GM12878 (cell line): ENCODE measurements around the gene DIP2C. TPM values are rescaled to one million over a fixed set of nuclear protein-coding genes. Genes with fewer than 3 reads are reported as not detected.

Source experiments
- ATAC-seq: fragments of 200-7000 bp; cut with Tn5 transposase; 3 replicates; pipeline ENCODE4 v1.9.1; 2020; ENCODE audit warnings: mild to moderate bottlenecking, moderate library complexity
- BruUV-seq: library from RNA; stranded (reverse); fragments of 400-500 nt; replicated peaks from 2 replicates; lab custom pipeline; 2021; lab: Mats Ljungman, UMichigan
- CTCF ChIA-PET: fragments of 300-600 bp; sonication (Branson Sonifier 250); formaldehyde crosslinking; extraction: SDS; loops from one replicate; lab custom pipeline; 2021; ENCODE audit warnings: inconsistent platforms; lab: Yijun Ruan, JAX
- POLR2A ChIA-PET: fragments of 350-600 bp; formaldehyde crosslinking; extraction: SDS; loops from one replicate; lab custom pipeline; 2021; ENCODE audit warnings: inconsistent platforms; lab: Charles Lee
- RAD21 ChIA-PET: fragments of 300-600 bp; sonication (Branson Sonifier 250); formaldehyde crosslinking; loops from one replicate; lab custom pipeline; 2023; ENCODE audit warnings: antibody characterized with exemption; ENCODE audit not compliant: unreplicated experiment; lab: Charles Lee
- SMC1A ChIA-PET: fragments of 300-600 bp; sonication (Branson Sonifier 250); formaldehyde crosslinking; loops from one replicate; lab custom pipeline; 2023; ENCODE audit not compliant: unreplicated experiment, uncharacterized antibody; lab: Charles Lee
- DNase-seq: peaks from one replicate; pipeline ENCODE4 v3.0.0-alpha.2; 2011; ENCODE audit warnings: low read depth, low spot score
- FAIRE-seq: peaks from 3 replicates; lab custom pipeline; 2011; peaks lifted over from hg19 to GRCh38; lab: Jason Lieb, UNC
- H2AFZ ChIP-seq: 2 replicates; pipeline ENCODE4 v1.6.0; 2011; ENCODE audit warnings: low read depth, low read length, control low read depth; ENCODE audit not compliant: control insufficient read depth
- H3K27ac ChIP-seq: 2 replicates; pipeline ENCODE4 v1.5.1; 2011; ENCODE audit warnings: control low read depth; ENCODE audit not compliant: control insufficient read depth, insufficient read depth
- H3K27me3 ChIP-seq, 2 experiments: replicated peaks in 1 of 2; 2 replicates each; pipeline versions ENCODE4 v1.6.0 to v1.6.1; 2011; ENCODE audit warnings: low read length in 1 of 2; ENCODE audit not compliant: control insufficient read depth in 2 of 2, insufficient read depth in 2 of 2
- H3K36me3 ChIP-seq, 2 experiments: 2 replicates each; pipeline ENCODE4 v1.5.1; 2011; ENCODE audit warnings: low read length in 1 of 2; ENCODE audit not compliant: control insufficient read depth in 2 of 2, insufficient read depth in 2 of 2
- H3K4me1 ChIP-seq: 2 replicates; pipeline ENCODE4 v1.6.1; 2011; ENCODE audit warnings: mild to moderate bottlenecking, low read length, moderate library complexity, mixed read lengths; ENCODE audit not compliant: control insufficient read depth, insufficient read depth
- H3K4me2 ChIP-seq: 2 replicates; pipeline ENCODE4 v1.6.0; 2011; ENCODE audit warnings: control low read depth; ENCODE audit not compliant: control insufficient read depth, insufficient read depth
- H3K4me3 ChIP-seq: fragments of 200-600 bp; sonication (generic); 2 replicates; pipeline ENCODE4 v1.5.1; 2016
- H3K79me2 ChIP-seq: 2 replicates; pipeline ENCODE4 v1.6.0; 2011; ENCODE audit warnings: low read length; ENCODE audit not compliant: control insufficient read depth, insufficient read depth
- H3K9ac ChIP-seq: 2 replicates; pipeline ENCODE4 v1.8.0; 2011; ENCODE audit warnings: low read length, control low read depth, mixed read lengths; ENCODE audit not compliant: control insufficient read depth, insufficient read depth
- H3K9me3 ChIP-seq: replicated peaks from 3 replicates; pipeline ENCODE4 v1.5.1; 2011; ENCODE audit warnings: mild to moderate bottlenecking, low read length; ENCODE audit not compliant: control insufficient read depth, insufficient read depth
- H4K20me1 ChIP-seq: 2 replicates; pipeline ENCODE4 v1.6.0; 2011; ENCODE audit not compliant: control insufficient read depth, insufficient read depth
- BCL11A ChIP-seq: IDR thresholded peaks from 2 replicates; pipeline ENCODE4 v1.6.1; 2011; ENCODE audit warnings: low read depth, low read length
- BMI1 ChIP-seq: fragments of 450-650 bp; IDR thresholded peaks from 2 replicates; pipeline ENCODE4 v1.6.1; 2016; ENCODE audit warnings: mild to moderate bottlenecking, moderate library complexity, borderline replicate concordance
- CHD4 ChIP-seq: fragments of 200-600 bp; sonication (generic); IDR thresholded peaks from 2 replicates; pipeline ENCODE4 v1.6.1; 2016; ENCODE audit warnings: mild to moderate bottlenecking
- DPF2 ChIP-seq: fragments of 450-650 bp; IDR thresholded peaks from 2 replicates; pipeline ENCODE4 v1.6.1; 2017; ENCODE audit warnings: mild to moderate bottlenecking
- ESRRA ChIP-seq: IDR thresholded peaks from 2 replicates; pipeline ENCODE4 v1.6.1; 2012; ENCODE audit warnings: mild to moderate bottlenecking, low read length, improper control_type of control experiment
- FOXK2 ChIP-seq: fragments of 450-650 bp; IDR thresholded peaks from 2 replicates; pipeline ENCODE4 v1.6.1; 2017; ENCODE audit warnings: mild to moderate bottlenecking, moderate library complexity
- HSF1 ChIP-seq: fragments of 150-350 bp; IDR thresholded peaks from 2 replicates; pipeline ENCODE4 v1.6.1; 2014; ENCODE audit warnings: mild to moderate bottlenecking, low read depth, low read length
- NBN ChIP-seq: fragments of 450-650 bp; IDR thresholded peaks from 2 replicates; pipeline ENCODE4 v1.6.1; 2016
- NFIC ChIP-seq: IDR thresholded peaks from 2 replicates; pipeline ENCODE4 v1.6.1; 2012; ENCODE audit warnings: low read depth, mild to moderate bottlenecking, inconsistent platforms, low read length, moderate library complexity
- NKRF ChIP-seq: fragments of 450-650 bp; conservative IDR thresholded peaks from 2 replicates; pipeline ENCODE4 v1.6.1; 2017; ENCODE audit warnings: mild to moderate bottlenecking, moderate library complexity
- NR2F1 ChIP-seq: fragments of 450-650 bp; conservative IDR thresholded peaks from 2 replicates; pipeline ENCODE4 v1.6.1; 2017; ENCODE audit warnings: mild to moderate bottlenecking
- PAX8 ChIP-seq: fragments of 450-650 bp; IDR thresholded peaks from 2 replicates; pipeline ENCODE4 v1.6.1; 2017; ENCODE audit warnings: mild to moderate bottlenecking, moderate library complexity
- RBBP5 ChIP-seq: fragments of 200-600 bp; sonication (generic); conservative IDR thresholded peaks from 2 replicates; pipeline ENCODE4 v1.6.1; 2016
- TCF3 ChIP-seq: IDR thresholded peaks from 2 replicates; pipeline ENCODE4 v1.6.1; 2012; ENCODE audit warnings: low read depth, mild to moderate bottlenecking, low read length, borderline replicate concordance; ENCODE audit not compliant: insufficient read depth
- WGBS: methylation state at CpG from one replicate; pipeline ENCODE4 v1.1.6; 2016; ENCODE audit warnings: low lambda C conversion rate; ENCODE audit not compliant: insufficient replicate concordance, insufficient coverage; ENCODE audit errors: missing lambda C conversion rate; 5-methylcytosine and 5-hydroxymethylcytosine counted together
- in situ Hi-C: fragments of 300-500 bp; cut with MboI; formaldehyde crosslinking; loops from 9 replicates; pipeline ENCODE4 v1.14.3; 2018; ENCODE audit warnings: mixed read lengths
- intact Hi-C: fragments of 100-400 bp; cut with micrococcal nuclease; formaldehyde crosslinking; loops from one replicate; pipeline ENCODE4 v1.14.2; 2022; ENCODE audit not compliant: unreplicated experiment
- polyA plus RNA-seq, 11 experiments: library from polyadenylated mRNA; depleted of rRNA in 4 of 11; unstranded in 6 of 11; stranded (reverse) in 5 of 11; fragments of >200 nt; fragmentation: Nextera tagmentation in 4 of 11; fragmentation: Illumina TruSeq in 1 of 11; extraction: Ambion mirVana in 4 of 11; extraction: Trizol in 1 of 11; gene quantifications; 1 replicate in 1 of 11; 2 replicates in 10 of 11; pipeline versions ENCODE4 v1.2.1 to v1.2.3, GENCODE V29; 2011 to 2016; ENCODE audit warnings: inconsistent platforms in 2 of 11, missing spikeins in 2 of 11, low read depth in 1 of 11
- total RNA-seq, 4 experiments: library from RNA; depleted of rRNA in 3 of 4; stranded (reverse); fragments of >200 nt in 3 of 4; fragmentation: Illumina TruSeq in 1 of 4; extraction: Trizol in 1 of 4; gene quantifications; 2 replicates each; pipeline versions ENCODE4 v1.2.1 to v1.2.3, GENCODE V29; 2013 to 2021

Gene DIP2C
- total and polyA plus RNA-seq, 10 of the 15 experiments (the other 5 are each of a cell fraction or from before 2014, with no cell fraction given), result 0.01 to 0.10 (median 0.06) TPM

- no peak for TF ChIP-seq CHD4
These were observed 95.5 kb downstream of the DIP2C start (continued) for GRCh38 chr10:593901-594457.

GRCh38 chr10:593421-593820, 96.0 kb downstream of the DIP2C start:
- POLR2A ChIA-PET, result no interaction called here
- no TSS peak for BruUV-seq
- H3K79me2 ChIP-seq, result no peaks in the 10 kb centered on the region
- H3K4me2 ChIP-seq, result no peak overlapping the region
- ATAC-seq, result no peak
- H3K4me3 ChIP-seq, result no peak overlapping the region
- no peaks in the 10 kb centered on the region; a peak in 1 of 4 replicates for H3K27me3 ChIP-seq
- no peaks in the 10 kb centered on the region for H3K9me3 ChIP-seq
- no peaks in the 10 kb centered on the region for H3K36me3 ChIP-seq
- H4K20me1 ChIP-seq, result no peaks in the 10 kb centered on the region
- RAD21 ChIA-PET, result no interaction called here
- intact Hi-C loops (no loop called here), in situ Hi-C loops (no loop called here)
- FAIRE-seq, result no peak
- H2AFZ ChIP-seq, result no peak overlapping the region
- CTCF ChIA-PET, result no interaction called here
- DNase-seq, result no peak
- H3K4me1 ChIP-seq, result no peaks in the 10 kb centered on the region
- H3K9ac ChIP-seq, result no peak overlapping the region
- WGBS, result 45% methylated on average over 13 of the region's 15 CpGs
- no peak overlapping the region for H3K27ac ChIP-seq
- no peak for TF ChIP-seq BCL11A
- TF ChIP-seq FOXK2, result no peak
- TF ChIP-seq NBN, result no peak
- TF ChIP-seq TCF3, result no peak
- no peak for TF ChIP-seq HSF1
- TF ChIP-seq BMI1, result no peak
- TF ChIP-seq NKRF, result no peak
- no peak for TF ChIP-seq NR2F1
- no peak for TF ChIP-seq PAX8
- TF ChIP-seq DPF2, result no peak
- TF ChIP-seq RBBP5, result no peak
- TF ChIP-seq ESRRA, result no peak
- TF ChIP-seq NFIC, result no peak
- TF ChIP-seq, all 136 proteins: peak for 0
- SMC1A ChIA-PET, result no interaction called here
